HG03565 (cell line): ENCODE data around the gene ASH1L.
"Not testable (repeated sequence)": the region's sequence is repeated elsewhere in the genome, so short reads cannot be mapped to it uniquely, and the experiment has no call there.

Source experiments
- ATAC-seq: cut with Tn5 transposase; IDR thresholded peaks from one replicate; pipeline ENCODE4 v1.9.1; 2021; ENCODE audit warnings: mild to moderate bottlenecking, moderate library complexity; ENCODE audit not compliant: unreplicated experiment

ASH1L gene

GRCh38 chr1:155499953-155500639 is 62.5 kb downstream of the ASH1L start:
- no peak for ATAC-seq

GRCh38 chr1:155499263-155499662 is 63.3 kb downstream of the ASH1L start:
- ATAC-seq: no peak

- not testable (repeated sequence) for ATAC-seq
These were observed 69.0 kb downstream of the ASH1L start for GRCh38 chr1:155493595-155493994.

- not testable (repeated sequence) for ATAC-seq
These were observed 74.2 kb downstream of the ASH1L start for GRCh38 chr1:155488419-155488818.

GRCh38 chr1:155487541-155487940 is 75.1 kb downstream of the ASH1L start:
- no peak for ATAC-seq

GRCh38 chr1:155486952-155487351 is 75.7 kb downstream of the ASH1L start:
- ATAC-seq: not testable (repeated sequence)

- no peak for ATAC-seq
These were observed 76.7 kb downstream of the ASH1L start for GRCh38 chr1:155485945-155486344.

- no peak for ATAC-seq
These were observed 77.4 kb downstream of the ASH1L start for GRCh38 chr1:155485222-155485621.

GRCh38 chr1:155481741-155482241 is 80.8 kb downstream of the ASH1L start:
- ATAC-seq: no peak

- no peak for ATAC-seq
These were observed 83.4 kb downstream of the ASH1L start for GRCh38 chr1:155479205-155479604.

GRCh38 chr1:155478270-155478852 is 84.2 kb downstream of the ASH1L start:
- ATAC-seq: no peak

GRCh38 chr1:155474146-155474545 is 88.5 kb downstream of the ASH1L start:
- ATAC-seq: no peak

GRCh38 chr1:155473151-155473821 is 89.3 kb downstream of the ASH1L start:
- no peak for ATAC-seq

- ATAC-seq: no peak
These were observed 90.0 kb downstream of the ASH1L start for GRCh38 chr1:155472491-155473083.

- ATAC-seq: no peak
These were observed 90.7 kb downstream of the ASH1L start for GRCh38 chr1:155471891-155472290.

GRCh38 chr1:155471026-155471425 is 91.6 kb downstream of the ASH1L start:
- no peak for ATAC-seq

GRCh38 chr1:155466996-155467395 is 95.6 kb downstream of the ASH1L start:
- ATAC-seq: no peak

GRCh38 chr1:155466617-155466972 is 96.0 kb downstream of the ASH1L start:
- no peak for ATAC-seq

GRCh38 chr1:155463865-155464650 is 98.5 kb downstream of the ASH1L start:
- ATAC-seq: no peak

GRCh38 chr1:155458111-155458510 is 104.5 kb downstream of the ASH1L start:
- no peak for ATAC-seq

- no peak for ATAC-seq
These were observed 105.3 kb downstream of the ASH1L start for GRCh38 chr1:155457266-155457665.
